Esophagus mucosa (tissue), 1 donor: ENCODE measurements around the gene HOXD4. TPM values are rescaled to one million over a fixed set of nuclear protein-coding genes. Genes with fewer than 3 reads are reported as not detected.
A peak's percentile ranks its signal among the peaks of the same experiment; 100 is the strongest.

Experiments used
- ATAC-seq: fragments of 200-7000 bp; cut with Tn5 transposase; one replicate; pipeline ENCODE4 v1.9.1; 2020
- total RNA-seq: library from RNA; stranded (reverse); gene quantifications from one replicate; pipeline ENCODE4 v1.2.4, GENCODE V29; 2023
- donor health status: DM: yes; HTN: yes; CAD: no.

Gene HOXD4
- total RNA-seq, 1 donor from 2014 or later, result 0.36 TPM

GRCh38 chr2:176157499-176158185 is 6.3 kb downstream of the HOXD4 start:
- ATAC-seq, result no peak

GRCh38 chr2:176158186-176158591 is 6.8 kb downstream of the HOXD4 start:
- no peak for ATAC-seq

GRCh38 chr2:176158855-176159662 is 7.7 kb downstream of the HOXD4 start:
- no peak for ATAC-seq

- no peak for ATAC-seq
Observed at GRCh38 chr2:176159663-176160250, 8.4 kb downstream of the HOXD4 start.

GRCh38 chr2:176160251-176160985 is 9.1 kb downstream of the HOXD4 start:
- ATAC-seq, result no peak

GRCh38 chr2:176160986-176161824 is 9.9 kb downstream of the HOXD4 start:
- ATAC-seq, result no peak

- ATAC-seq, result no peak
Observed at GRCh38 chr2:176161825-176162626, 10.7 kb downstream of the HOXD4 start.

- ATAC-seq, result no peak
Observed at GRCh38 chr2:176162911-176163671, 11.7 kb downstream of the HOXD4 start.

GRCh38 chr2:176163672-176164056 is 12.3 kb downstream of the HOXD4 start:
- no peak for ATAC-seq

GRCh38 chr2:176164201-176164600 is 12.9 kb downstream of the HOXD4 start:
- ATAC-seq, result no peak

- ATAC-seq, result no peak
Observed at GRCh38 chr2:176164611-176165369, 13.4 kb downstream of the HOXD4 start.

GRCh38 chr2:176165370-176166050 is 14.2 kb downstream of the HOXD4 start:
- ATAC-seq, result peak; percentile 18

- no peak for ATAC-seq
Observed at GRCh38 chr2:176166272-176166671, 14.9 kb downstream of the HOXD4 start.

GRCh38 chr2:176167398-176167797 is 16.0 kb downstream of the HOXD4 start:
- ATAC-seq, result no peak

- no peak for ATAC-seq
Observed at GRCh38 chr2:176169181-176169580, 17.8 kb downstream of the HOXD4 start.

GRCh38 chr2:176169711-176170110 is 18.4 kb downstream of the HOXD4 start:
- ATAC-seq, result no peak

GRCh38 chr2:176170602-176171305 is 19.4 kb downstream of the HOXD4 start:
- no peak for ATAC-seq

GRCh38 chr2:176171351-176172006 is 20.1 kb downstream of the HOXD4 start:
- no peak for ATAC-seq
